Panc1 (cell line): Measurements from ENCODE around the gene NLGN2. TPM values are rescaled to one million over a fixed set of nuclear protein-coding genes. Genes with fewer than 3 reads are reported as not detected.

ENCODE experiments used
- ATAC-seq: fragments of 200-7000 bp; cut with Tn5 transposase; 2 replicates; pipeline ENCODE4 v1.9.1; 2020; ENCODE audit warnings: mild to moderate bottlenecking, moderate library complexity
- BruUV-seq: library from RNA; stranded (reverse); fragments of 400-500 nt; replicated peaks from 2 replicates; lab custom pipeline; 2021; lab: Mats Ljungman, UMichigan
- CTCF ChIA-PET: fragments of 300-600 bp; sonication (Branson Sonifier 250); formaldehyde crosslinking; loops from one replicate; lab custom pipeline; 2022; ENCODE audit warnings: antibody characterized with exemption; lab: Charles Lee
- POLR2A ChIA-PET: fragments of 300-600 bp; sonication (Branson Sonifier 250); formaldehyde crosslinking; loops from one replicate; lab custom pipeline; 2022; ENCODE audit warnings: antibody characterized with exemption; lab: Charles Lee
- DNase-seq: peaks from one replicate; pipeline ENCODE4 v3.0.0-alpha.2; 2010; ENCODE audit warnings: low read depth, low spot score
- H3K27ac ChIP-seq: 2 replicates; pipeline ENCODE4 v1.5.1; 2011; ENCODE audit warnings: mild to moderate bottlenecking, low read length, inconsistent platforms
- H3K27me3 ChIP-seq: fragments of 200-500 bp; sonication (Bioruptor generic); 2 replicates; pipeline ENCODE4 v1.6.0; 2014; ENCODE audit warnings: low read length, inconsistent platforms; ENCODE audit not compliant: control insufficient read depth, insufficient read depth
- H3K36me3 ChIP-seq: fragments of 200-500 bp; sonication (Bioruptor generic); 2 replicates; pipeline ENCODE4 v1.5.1; 2014; ENCODE audit warnings: inconsistent platforms, mild to moderate bottlenecking, low read length, moderate library complexity; ENCODE audit not compliant: control insufficient read depth, insufficient read depth
- H3K4me1 ChIP-seq: 2 replicates; pipeline ENCODE4 v1.5.1; 2011; ENCODE audit warnings: inconsistent platforms, mild to moderate bottlenecking, low read length, moderate library complexity; ENCODE audit not compliant: control insufficient read depth, insufficient read depth
- H3K4me3 ChIP-seq, 2 experiments: 2 replicates each; pipeline ENCODE4 v1.5.1; 2011 to 2012; ENCODE audit warnings: low read depth in 2 of 2, low read length in 2 of 2, mild to moderate bottlenecking in 2 of 2, inconsistent platforms in 1 of 2, moderate library complexity in 1 of 2
- H3K9me3 ChIP-seq: fragments of 200-500 bp; sonication (Bioruptor generic); 2 replicates; pipeline ENCODE4 v1.5.1; 2014; ENCODE audit warnings: low read depth, mild to moderate bottlenecking, inconsistent platforms, low read length, moderate library complexity; ENCODE audit not compliant: control insufficient read depth, insufficient read depth
- POLR2AphosphoS5 ChIP-seq: IDR thresholded peaks from 2 replicates; pipeline ENCODE4 v1.6.1; 2012; ENCODE audit warnings: mild to moderate bottlenecking, low read depth, low read length, moderate library complexity
- SIN3A ChIP-seq: IDR thresholded peaks from 2 replicates; pipeline ENCODE4 v1.6.1; 2012; ENCODE audit warnings: low read depth, mild to moderate bottlenecking, low read length, moderate library complexity, borderline replicate concordance; ENCODE audit not compliant: insufficient read depth
- TCF7L2 ChIP-seq: IDR thresholded peaks from 2 replicates; pipeline ENCODE4 v1.6.1; 2011; ENCODE audit warnings: mild to moderate bottlenecking, low read depth, low read length, inconsistent platforms
- in situ Hi-C: cut with HindIII; loops from 2 replicates; pipeline ENCODE4 v1.10.0; 2016; ENCODE audit warnings: low sequenced_read_pairs, low pct_unique_long_range_greater_than_20kb
- intact Hi-C: fragments of 100-400 bp; cut with micrococcal nuclease; formaldehyde crosslinking; loops from one replicate; pipeline ENCODE4 v1.10.0; 2022; ENCODE audit not compliant: unreplicated experiment
- total RNA-seq: library from RNA; stranded (reverse); gene quantifications from one replicate; pipeline ENCODE4 v1.2.1, GENCODE V29; 2021; ENCODE audit not compliant: unreplicated experiment
- TF ChIP-seq, protein P1 (sequence below), 2 experiments: IDR thresholded peaks; 2 replicates each; pipeline ENCODE4 v1.6.1; 2011 to 2012; ENCODE audit warnings: low read depth in 2 of 2, control low read depth in 1 of 2, low read length in 1 of 2, mild to moderate bottlenecking in 1 of 2, moderate library complexity in 1 of 2; ENCODE audit not compliant: insufficient read depth in 1 of 2
- TF ChIP-seq, protein P2 (sequence below): fragments of 450-650 bp; IDR thresholded peaks from 2 replicates; pipeline ENCODE4 v1.5.1; 2017; ENCODE audit warnings: mild to moderate bottlenecking

The NLGN2 gene
- total RNA-seq, 1 experiment from 2014 or later, result 33.6 TPM

DNA sequence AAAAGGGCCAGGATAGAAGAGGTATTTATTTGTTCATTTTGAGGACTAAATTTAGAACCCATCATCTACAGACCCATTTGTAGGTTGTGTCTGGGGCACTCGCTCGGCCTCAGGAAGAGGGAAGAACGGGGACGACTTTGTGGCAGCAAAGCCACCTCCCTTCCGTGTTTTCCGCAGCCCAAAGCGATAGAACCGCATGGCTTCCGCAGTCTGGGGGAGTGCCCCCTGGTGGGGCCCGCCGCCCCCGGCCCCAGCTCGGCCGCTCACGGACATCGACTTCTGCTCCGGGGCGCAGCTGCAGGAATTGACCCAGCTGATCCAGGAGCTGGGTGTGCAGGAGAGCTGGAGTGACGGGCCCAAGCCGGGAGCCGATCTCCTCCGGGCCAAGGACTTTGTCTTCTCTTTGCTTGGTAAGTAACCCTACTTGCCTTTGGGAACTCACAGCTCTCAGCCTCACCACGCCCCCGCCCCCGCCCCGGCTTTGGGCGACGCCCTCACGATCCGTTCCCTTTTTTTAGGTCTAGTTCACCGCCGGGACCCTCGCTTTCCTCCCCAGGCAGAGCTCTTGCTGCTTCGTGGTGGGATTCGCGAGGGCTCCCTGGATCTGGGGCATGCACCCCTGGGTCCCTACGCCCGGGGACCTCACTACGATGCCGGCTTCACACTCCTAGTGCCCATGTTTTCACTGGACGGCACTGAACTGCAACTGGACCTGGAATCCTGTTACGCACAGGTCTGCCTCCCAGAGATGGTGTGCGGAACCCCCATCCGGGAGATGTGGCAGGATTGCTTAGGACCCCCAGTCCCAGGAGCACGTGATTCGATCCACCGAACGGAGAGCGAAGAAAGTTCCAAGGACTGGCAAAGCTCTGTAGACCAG lies 28.3 kb downstream of the NLGN2 start:
- intact Hi-C loops, result loop anchor here (10.0 kb wide), 1 partner anchor 81 kb away; the partner anchor contains the start of genes KCTD11 and TMEM95
- in situ Hi-C loops, result no loop called here
- no peak for DNase-seq
- peak overlapping the region; percentile 77 for H3K27ac ChIP-seq
- H3K4me1 ChIP-seq, result peaks cover 9% of the 10 kb centered on the region
- peak; percentile 28 for ATAC-seq
- no peaks in the 10 kb centered on the region for H3K27me3 ChIP-seq
- TF ChIP-seq, protein P1, sequence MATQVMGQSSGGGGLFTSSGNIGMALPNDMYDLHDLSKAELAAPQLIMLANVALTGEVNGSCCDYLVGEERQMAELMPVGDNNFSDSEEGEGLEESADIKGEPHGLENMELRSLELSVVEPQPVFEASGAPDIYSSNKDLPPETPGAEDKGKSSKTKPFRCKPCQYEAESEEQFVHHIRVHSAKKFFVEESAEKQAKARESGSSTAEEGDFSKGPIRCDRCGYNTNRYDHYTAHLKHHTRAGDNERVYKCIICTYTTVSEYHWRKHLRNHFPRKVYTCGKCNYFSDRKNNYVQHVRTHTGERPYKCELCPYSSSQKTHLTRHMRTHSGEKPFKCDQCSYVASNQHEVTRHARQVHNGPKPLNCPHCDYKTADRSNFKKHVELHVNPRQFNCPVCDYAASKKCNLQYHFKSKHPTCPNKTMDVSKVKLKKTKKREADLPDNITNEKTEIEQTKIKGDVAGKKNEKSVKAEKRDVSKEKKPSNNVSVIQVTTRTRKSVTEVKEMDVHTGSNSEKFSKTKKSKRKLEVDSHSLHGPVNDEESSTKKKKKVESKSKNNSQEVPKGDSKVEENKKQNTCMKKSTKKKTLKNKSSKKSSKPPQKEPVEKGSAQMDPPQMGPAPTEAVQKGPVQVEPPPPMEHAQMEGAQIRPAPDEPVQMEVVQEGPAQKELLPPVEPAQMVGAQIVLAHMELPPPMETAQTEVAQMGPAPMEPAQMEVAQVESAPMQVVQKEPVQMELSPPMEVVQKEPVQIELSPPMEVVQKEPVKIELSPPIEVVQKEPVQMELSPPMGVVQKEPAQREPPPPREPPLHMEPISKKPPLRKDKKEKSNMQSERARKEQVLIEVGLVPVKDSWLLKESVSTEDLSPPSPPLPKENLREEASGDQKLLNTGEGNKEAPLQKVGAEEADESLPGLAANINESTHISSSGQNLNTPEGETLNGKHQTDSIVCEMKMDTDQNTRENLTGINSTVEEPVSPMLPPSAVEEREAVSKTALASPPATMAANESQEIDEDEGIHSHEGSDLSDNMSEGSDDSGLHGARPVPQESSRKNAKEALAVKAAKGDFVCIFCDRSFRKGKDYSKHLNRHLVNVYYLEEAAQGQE (IDR thresholded peaks at IDR 0.05; ENCODE audit: insufficient read depth in 1 of 2, low read depth in 2 of 2, low read length in 1 of 2), result no peak
- peak; percentile 54; the same call in 1 of the 2 replicates for TF ChIP-seq SIN3A
- no peaks in the 10 kb centered on the region for H3K9me3 ChIP-seq
- TSS peak; percentile 96 for BruUV-seq
- ChIA-PET POLR2A (interaction anchor here (0.5 to 1.1 kb wide), 8 partner anchors 18 to 86 kb away, joined by 3 to 9 read pairs (median 4); partner anchors contain the start of gene TMEM256), CTCF (interaction anchor here (1.3 to 1.9 kb wide), 2 partner anchors 19 to 80 kb away, joined by 5 to 11 read pairs; partner anchors contain the start of gene TMEM95)
- no peaks in the 10 kb centered on the region for H3K36me3 ChIP-seq
- peak overlapping the region; percentile 64 to 80 for H3K4me3 ChIP-seq

DNA sequence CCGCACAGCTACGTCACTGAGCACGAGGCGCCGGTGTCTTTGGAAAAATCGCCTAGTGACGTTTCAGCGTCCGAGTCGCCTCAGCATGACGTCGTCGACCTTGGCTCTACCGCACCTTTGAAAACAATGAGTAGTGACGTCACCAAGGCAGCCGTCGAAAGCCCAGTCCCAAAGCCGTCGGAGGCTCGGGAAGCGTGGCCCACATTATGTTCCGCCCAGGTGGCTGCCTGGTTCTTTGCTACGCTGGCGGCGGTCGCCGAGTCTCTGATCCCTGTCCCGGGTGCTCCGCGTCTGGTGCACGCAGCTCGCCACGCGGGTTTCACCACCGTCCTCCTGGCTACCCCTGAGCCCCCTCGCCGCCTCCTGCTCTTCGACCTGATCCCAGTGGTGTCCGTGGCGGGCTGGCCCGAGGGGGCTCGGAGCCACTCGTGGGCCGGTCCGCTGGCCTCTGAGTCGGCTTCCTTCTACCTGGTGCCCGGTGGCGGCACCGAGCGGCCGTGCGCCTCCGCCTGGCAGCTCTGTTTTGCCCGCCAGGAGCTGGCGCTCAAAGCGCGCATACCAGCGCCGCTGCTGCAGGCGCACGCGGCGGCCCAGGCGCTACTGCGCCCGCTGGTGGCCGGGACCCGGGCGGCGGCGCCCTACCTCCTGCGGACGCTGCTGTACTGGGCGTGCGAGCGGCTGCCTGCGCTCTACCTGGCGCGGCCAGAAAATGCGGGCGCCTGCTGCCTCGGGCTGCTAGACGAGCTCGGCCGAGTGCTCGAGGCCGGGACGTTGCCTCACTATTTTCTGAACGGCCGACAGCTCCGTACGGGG lies 29.1 kb downstream of the NLGN2 start:
- BruUV-seq, result no TSS peak
- Histone ChIP-seq H3K27ac (peak overlapping the region; percentile 77), H3K36me3 (no peaks in the 10 kb centered on the region), H3K4me1 (peaks cover 12% of the 10 kb centered on the region), H3K4me3 (peak overlapping the region; percentile 64 to 80), H3K27me3 (no peaks in the 10 kb centered on the region), H3K9me3 (no peaks in the 10 kb centered on the region)
- TF ChIP-seq SIN3A (peak; percentile 70; the same call in 1 of the 2 replicates), POLR2AphosphoS5 (peak; percentile 27; the same call in 1 of the 2 replicates), TCF7L2 (peak; percentile 69)
- TF ChIP-seq, protein P1 (IDR thresholded peaks at IDR 0.05; ENCODE audit: insufficient read depth in 1 of 2, low read depth in 2 of 2, low read length in 1 of 2), result no peak
- TF ChIP-seq, protein P2, sequence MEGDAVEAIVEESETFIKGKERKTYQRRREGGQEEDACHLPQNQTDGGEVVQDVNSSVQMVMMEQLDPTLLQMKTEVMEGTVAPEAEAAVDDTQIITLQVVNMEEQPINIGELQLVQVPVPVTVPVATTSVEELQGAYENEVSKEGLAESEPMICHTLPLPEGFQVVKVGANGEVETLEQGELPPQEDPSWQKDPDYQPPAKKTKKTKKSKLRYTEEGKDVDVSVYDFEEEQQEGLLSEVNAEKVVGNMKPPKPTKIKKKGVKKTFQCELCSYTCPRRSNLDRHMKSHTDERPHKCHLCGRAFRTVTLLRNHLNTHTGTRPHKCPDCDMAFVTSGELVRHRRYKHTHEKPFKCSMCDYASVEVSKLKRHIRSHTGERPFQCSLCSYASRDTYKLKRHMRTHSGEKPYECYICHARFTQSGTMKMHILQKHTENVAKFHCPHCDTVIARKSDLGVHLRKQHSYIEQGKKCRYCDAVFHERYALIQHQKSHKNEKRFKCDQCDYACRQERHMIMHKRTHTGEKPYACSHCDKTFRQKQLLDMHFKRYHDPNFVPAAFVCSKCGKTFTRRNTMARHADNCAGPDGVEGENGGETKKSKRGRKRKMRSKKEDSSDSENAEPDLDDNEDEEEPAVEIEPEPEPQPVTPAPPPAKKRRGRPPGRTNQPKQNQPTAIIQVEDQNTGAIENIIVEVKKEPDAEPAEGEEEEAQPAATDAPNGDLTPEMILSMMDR, result peak; percentile 99
- intact Hi-C loops (loop anchor here (10.0 kb wide), 1 partner anchor 82 kb away; the partner anchor contains the start of genes KCTD11 and TMEM95), in situ Hi-C loops (no loop called here)
- ChIA-PET POLR2A (interaction anchor here (0.5 to 1.1 kb wide), 5 partner anchors 8 to 87 kb away, joined by 3 to 4 read pairs (median 4); partner anchors contain the start of gene CHRNB1), CTCF (interaction anchor here (0.6 to 1.9 kb wide), 6 partner anchors 18 to 124 kb away, joined by 3 to 13 read pairs (median 4); partner anchors contain the start of gene TMEM95)
- peak; percentile 91 for DNase-seq
- peak; percentile 83 for ATAC-seq
